ENCODE data around the gene ITGA2.

Gene ITGA2

GRCh38 chr5:53083927-53084326, 94.8 kb downstream of the ITGA2 start:
- H2AK5ac ChIP-seq (ENCODE audit: low read length), result no peak overlapping the region
- H4K91ac ChIP-seq (ENCODE audit: low read depth, low read length), result no peak overlapping the region
- no peak overlapping the region for H3K4ac ChIP-seq (ENCODE audit: low read depth, low read length)
- H4K8ac ChIP-seq (ENCODE audit: low read depth, low read length), result no peak overlapping the region
- H4K12ac ChIP-seq (ENCODE audit: low read depth, low read length), result no peak overlapping the region
- H3K79me2 ChIP-seq (ENCODE audit: control insufficient read depth, insufficient read depth, low read length, poor library complexity), result no peaks in the 10 kb centered on the region
- H3K27me3 ChIP-seq (ENCODE audit: insufficient read depth, low read length), result no peaks in the 10 kb centered on the region
- H2BK120ac ChIP-seq (ENCODE audit: insufficient read depth, low read length, poor library complexity), result no peak overlapping the region
- H3K4me3 ChIP-seq (ENCODE audit: low read depth, low read length), result no peak overlapping the region
- H2BK12ac ChIP-seq (ENCODE audit: low read length), result no peak overlapping the region
- no peak overlapping the region for H3K4me2 ChIP-seq (ENCODE audit: low read length)
- H3K23ac ChIP-seq (ENCODE audit: low read length), result no peak overlapping the region
- peaks cover 2 to 12% of the 10 kb centered on the region in 2 experiments for H3K36me3 ChIP-seq (ENCODE audit: control insufficient read depth in 1 of 2, insufficient read depth in 2 of 2, low read length in 2 of 2)
- no peak overlapping the region for H2BK5ac ChIP-seq (ENCODE audit: low read depth, low read length, poor library complexity)
- H2AFZ ChIP-seq (ENCODE audit: insufficient read depth, low read length, poor library complexity), result no peak overlapping the region
- H3K27ac ChIP-seq (ENCODE audit: low read depth, low read length), result no peak overlapping the region
- H3K18ac ChIP-seq (ENCODE audit: low read length), result no peak overlapping the region
- H3K79me1 ChIP-seq (ENCODE audit: low read length), result no peaks in the 10 kb centered on the region
- no peak overlapping the region for H3K9ac ChIP-seq (ENCODE audit: low read length)
- no peak overlapping the region for H3K14ac ChIP-seq (ENCODE audit: low read length)
- DNase-seq, result no peak
- H3K9me3 ChIP-seq (ENCODE audit: insufficient read depth, low read depth, low read length), result no peaks in the 10 kb centered on the region
- no peaks in the 10 kb centered on the region for H3K4me1 ChIP-seq (ENCODE audit: control insufficient read depth in 1 of 2, insufficient read depth in 2 of 2, low read length in 2 of 2)

GRCh38 chr5:53084546-53085255, 95.5 kb downstream of the ITGA2 start:
- Histone ChIP-seq H4K8ac (ENCODE audit: low read depth, low read length) (no peak overlapping the region), H3K9ac (ENCODE audit: low read length) (no peak overlapping the region), H3K27ac (ENCODE audit: low read depth, low read length) (no peak overlapping the region), H3K18ac (ENCODE audit: low read length) (no peak overlapping the region), H3K9me3 (ENCODE audit: insufficient read depth, low read depth, low read length) (no peaks in the 10 kb centered on the region), H3K36me3 (ENCODE audit: control insufficient read depth in 1 of 2, insufficient read depth in 2 of 2, low read length in 2 of 2) (peaks cover 2 to 12% of the 10 kb centered on the region in 2 experiments), H4K12ac (ENCODE audit: low read depth, low read length) (no peak overlapping the region), H2BK5ac (ENCODE audit: low read depth, low read length, poor library complexity) (no peak overlapping the region), H2AFZ (ENCODE audit: insufficient read depth, low read length, poor library complexity) (no peak overlapping the region), H3K4ac (ENCODE audit: low read depth, low read length) (no peak overlapping the region), H3K23ac (ENCODE audit: low read length) (no peak overlapping the region), H3K4me3 (ENCODE audit: low read depth, low read length) (no peak overlapping the region), H2BK120ac (ENCODE audit: insufficient read depth, low read length, poor library complexity) (no peak overlapping the region), H3K14ac (ENCODE audit: low read length) (no peak overlapping the region), H3K27me3 (ENCODE audit: insufficient read depth, low read length) (no peaks in the 10 kb centered on the region), H3K4me2 (ENCODE audit: low read length) (no peak overlapping the region), H3K79me1 (ENCODE audit: low read length) (no peaks in the 10 kb centered on the region), H4K91ac (ENCODE audit: low read depth, low read length) (no peak overlapping the region), H2BK12ac (ENCODE audit: low read length) (no peak overlapping the region), H2AK5ac (ENCODE audit: low read length) (no peak overlapping the region), H3K4me1 (ENCODE audit: control insufficient read depth in 1 of 2, insufficient read depth in 2 of 2, low read length in 2 of 2) (no peaks in the 10 kb centered on the region), H3K79me2 (ENCODE audit: control insufficient read depth, insufficient read depth, low read length, poor library complexity) (no peaks in the 10 kb centered on the region)
- no peak for DNase-seq
- WGBS (ENCODE audit: extremely low coverage, insufficient coverage, insufficient read length), result no CpG with 5 or more reads among the region's 4 CpGs

- H2BK12ac ChIP-seq (ENCODE audit: low read length), result no peak overlapping the region
- H4K12ac ChIP-seq (ENCODE audit: low read depth, low read length), result no peak overlapping the region
- no peak overlapping the region for H2BK5ac ChIP-seq (ENCODE audit: low read depth, low read length, poor library complexity)
- no peak overlapping the region for H3K4ac ChIP-seq (ENCODE audit: low read depth, low read length)
- H3K9me3 ChIP-seq (ENCODE audit: insufficient read depth, low read depth, low read length), result no peaks in the 10 kb centered on the region
- no peak overlapping the region for H2AK5ac ChIP-seq (ENCODE audit: low read length)
- H2BK120ac ChIP-seq (ENCODE audit: insufficient read depth, low read length, poor library complexity), result no peak overlapping the region
- no peak overlapping the region for H3K27ac ChIP-seq (ENCODE audit: low read depth, low read length)
- no peaks in the 10 kb centered on the region for H3K79me1 ChIP-seq (ENCODE audit: low read length)
- H3K79me2 ChIP-seq (ENCODE audit: control insufficient read depth, insufficient read depth, low read length, poor library complexity), result no peaks in the 10 kb centered on the region
- no peak overlapping the region for H3K23ac ChIP-seq (ENCODE audit: low read length)
- WGBS (ENCODE audit: extremely low coverage, insufficient coverage, insufficient read length), result no CpG with 5 or more reads among the region's 1 CpG
- H2AFZ ChIP-seq (ENCODE audit: insufficient read depth, low read length, poor library complexity), result no peak overlapping the region
- H3K14ac ChIP-seq (ENCODE audit: low read length), result no peak overlapping the region
- H3K4me2 ChIP-seq (ENCODE audit: low read length), result no peak overlapping the region
- no peak overlapping the region for H4K8ac ChIP-seq (ENCODE audit: low read depth, low read length)
- no peak for DNase-seq
- H3K4me3 ChIP-seq (ENCODE audit: low read depth, low read length), result no peak overlapping the region
- no peak overlapping the region for H4K91ac ChIP-seq (ENCODE audit: low read depth, low read length)
- no peaks in the 10 kb centered on the region for H3K4me1 ChIP-seq (ENCODE audit: control insufficient read depth in 1 of 2, insufficient read depth in 2 of 2, low read length in 2 of 2)
- H3K18ac ChIP-seq (ENCODE audit: low read length), result no peak overlapping the region
- H3K27me3 ChIP-seq (ENCODE audit: insufficient read depth, low read length), result no peaks in the 10 kb centered on the region
- peaks cover 5 to 12% of the 10 kb centered on the region in 2 experiments for H3K36me3 ChIP-seq (ENCODE audit: control insufficient read depth in 1 of 2, insufficient read depth in 2 of 2, low read length in 2 of 2)
- no peak overlapping the region for H3K9ac ChIP-seq (ENCODE audit: low read length)
Observed at GRCh38 chr5:53087171-53087570, 98.0 kb downstream of the ITGA2 start.

GRCh38 chr5:53087621-53088121, 98.5 kb downstream of the ITGA2 start:
- no peak overlapping the region for H3K14ac ChIP-seq (ENCODE audit: low read length)
- H3K4me1 ChIP-seq (ENCODE audit: control insufficient read depth in 1 of 2, insufficient read depth in 2 of 2, low read length in 2 of 2), result no peaks in the 10 kb centered on the region
- no peak overlapping the region for H4K91ac ChIP-seq (ENCODE audit: low read depth, low read length)
- no peak overlapping the region for H3K4me2 ChIP-seq (ENCODE audit: low read length)
- no peak overlapping the region for H2BK5ac ChIP-seq (ENCODE audit: low read depth, low read length, poor library complexity)
- no peak overlapping the region for H2BK120ac ChIP-seq (ENCODE audit: insufficient read depth, low read length, poor library complexity)
- no peaks in the 10 kb centered on the region for H3K27me3 ChIP-seq (ENCODE audit: insufficient read depth, low read length)
- H3K18ac ChIP-seq (ENCODE audit: low read length), result no peak overlapping the region
- H3K9ac ChIP-seq (ENCODE audit: low read length), result no peak overlapping the region
- H3K79me1 ChIP-seq (ENCODE audit: low read length), result no peaks in the 10 kb centered on the region
- no peak overlapping the region for H2AK5ac ChIP-seq (ENCODE audit: low read length)
- H2AFZ ChIP-seq (ENCODE audit: insufficient read depth, low read length, poor library complexity), result no peak overlapping the region
- H4K12ac ChIP-seq (ENCODE audit: low read depth, low read length), result no peak overlapping the region
- H3K4me3 ChIP-seq (ENCODE audit: low read depth, low read length), result no peak overlapping the region
- H3K9me3 ChIP-seq (ENCODE audit: insufficient read depth, low read depth, low read length), result no peaks in the 10 kb centered on the region
- H2BK12ac ChIP-seq (ENCODE audit: low read length), result no peak overlapping the region
- H4K8ac ChIP-seq (ENCODE audit: low read depth, low read length), result no peak overlapping the region
- peaks cover 5 to 12% of the 10 kb centered on the region in 2 experiments for H3K36me3 ChIP-seq (ENCODE audit: control insufficient read depth in 1 of 2, insufficient read depth in 2 of 2, low read length in 2 of 2)
- no peak overlapping the region for H3K27ac ChIP-seq (ENCODE audit: low read depth, low read length)
- no peak for DNase-seq
- no peak overlapping the region for H3K4ac ChIP-seq (ENCODE audit: low read depth, low read length)
- no peaks in the 10 kb centered on the region for H3K79me2 ChIP-seq (ENCODE audit: control insufficient read depth, insufficient read depth, low read length, poor library complexity)
- no peak overlapping the region for H3K23ac ChIP-seq (ENCODE audit: low read length)
- WGBS (ENCODE audit: extremely low coverage, insufficient coverage, insufficient read length), result no CpG with 5 or more reads among the region's 1 CpG
